ENCODE measurements around the gene CTXN2.

DNA sequence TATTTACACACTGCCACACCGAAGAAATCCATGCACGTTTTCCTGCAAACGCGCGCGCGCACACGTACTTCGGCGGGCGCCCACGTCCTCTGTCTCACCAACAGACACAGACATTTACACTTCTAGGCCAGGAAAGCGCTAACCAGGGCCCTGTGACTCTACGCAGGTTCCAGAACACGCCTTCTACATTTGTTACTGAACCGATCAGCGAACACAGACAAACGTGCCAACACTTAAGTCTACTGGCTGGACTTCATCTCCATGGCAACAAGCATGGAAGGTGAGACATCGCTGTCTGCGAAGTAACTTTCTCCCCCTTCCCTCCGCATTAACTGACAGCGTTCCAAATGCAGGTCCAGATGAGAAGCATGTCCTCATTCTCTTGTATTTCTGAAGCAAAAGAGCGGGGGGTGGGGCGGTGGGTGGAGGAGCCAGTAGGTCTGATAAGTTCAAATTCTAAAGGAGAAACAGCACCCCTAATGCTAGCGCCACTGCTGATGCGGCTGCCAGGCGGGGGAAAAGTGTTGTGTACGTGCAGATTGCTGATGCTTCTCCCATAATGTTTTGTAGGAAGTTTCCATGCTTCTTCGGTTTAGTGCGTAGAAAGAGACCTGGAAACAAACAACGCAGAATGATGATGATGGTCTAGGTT lies at the start of gene CTXN2:
- TF ChIP-seq, protein P1, sequence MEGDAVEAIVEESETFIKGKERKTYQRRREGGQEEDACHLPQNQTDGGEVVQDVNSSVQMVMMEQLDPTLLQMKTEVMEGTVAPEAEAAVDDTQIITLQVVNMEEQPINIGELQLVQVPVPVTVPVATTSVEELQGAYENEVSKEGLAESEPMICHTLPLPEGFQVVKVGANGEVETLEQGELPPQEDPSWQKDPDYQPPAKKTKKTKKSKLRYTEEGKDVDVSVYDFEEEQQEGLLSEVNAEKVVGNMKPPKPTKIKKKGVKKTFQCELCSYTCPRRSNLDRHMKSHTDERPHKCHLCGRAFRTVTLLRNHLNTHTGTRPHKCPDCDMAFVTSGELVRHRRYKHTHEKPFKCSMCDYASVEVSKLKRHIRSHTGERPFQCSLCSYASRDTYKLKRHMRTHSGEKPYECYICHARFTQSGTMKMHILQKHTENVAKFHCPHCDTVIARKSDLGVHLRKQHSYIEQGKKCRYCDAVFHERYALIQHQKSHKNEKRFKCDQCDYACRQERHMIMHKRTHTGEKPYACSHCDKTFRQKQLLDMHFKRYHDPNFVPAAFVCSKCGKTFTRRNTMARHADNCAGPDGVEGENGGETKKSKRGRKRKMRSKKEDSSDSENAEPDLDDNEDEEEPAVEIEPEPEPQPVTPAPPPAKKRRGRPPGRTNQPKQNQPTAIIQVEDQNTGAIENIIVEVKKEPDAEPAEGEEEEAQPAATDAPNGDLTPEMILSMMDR (conservative IDR thresholded peaks at IDR 0.05; ENCODE audit: low read depth, low read length): no peak
- TF ChIP-seq BHLHE40 (IDR thresholded peaks at IDR 0.05; ENCODE audit: low read depth, low read length): no peak
- TF ChIP-seq CHD1 (IDR thresholded peaks at IDR 0.05; ENCODE audit: low read depth, low read length): no peak
- TF ChIP-seq CEBPB (IDR thresholded peaks at IDR 0.05; ENCODE audit: low read depth, low read length): no peak
- no peak for TF ChIP-seq MAFK (IDR thresholded peaks at IDR 0.05; ENCODE audit: low read depth, low read length)
- no peak for TF ChIP-seq FOS (IDR thresholded peaks at IDR 0.05; ENCODE audit: low read depth, low read length)
- no peak for TF ChIP-seq USF2 (IDR thresholded peaks at IDR 0.05; ENCODE audit: low read depth, low read length)
- TF ChIP-seq POLR2A (IDR thresholded peaks at IDR 0.05; ENCODE audit: low read depth, low read length): no peak
- no peak for TF ChIP-seq RAD21 (IDR thresholded peaks at IDR 0.05; ENCODE audit: low read length)
- no peak for TF ChIP-seq RCOR1 (IDR thresholded peaks at IDR 0.05; ENCODE audit: insufficient replicate concordance, low read length)

Measured in IMR-90 (cell line).